ENCODE data around the gene ADAMTSL1.

ADAMTSL1 gene

GRCh38 chr9:18666986-18667772 lies 193.2 kb downstream of the ADAMTSL1 start:
- DNase-seq (ENCODE audit: low read depth): no peak

GRCh38 chr9:18668944-18669343 lies 195.0 kb downstream of the ADAMTSL1 start:
- no peak for DNase-seq (ENCODE audit: low read depth)

GRCh38 chr9:18672706-18673105 lies 198.8 kb downstream of the ADAMTSL1 start:
- no peak for DNase-seq (ENCODE audit: low read depth)

DNA sequence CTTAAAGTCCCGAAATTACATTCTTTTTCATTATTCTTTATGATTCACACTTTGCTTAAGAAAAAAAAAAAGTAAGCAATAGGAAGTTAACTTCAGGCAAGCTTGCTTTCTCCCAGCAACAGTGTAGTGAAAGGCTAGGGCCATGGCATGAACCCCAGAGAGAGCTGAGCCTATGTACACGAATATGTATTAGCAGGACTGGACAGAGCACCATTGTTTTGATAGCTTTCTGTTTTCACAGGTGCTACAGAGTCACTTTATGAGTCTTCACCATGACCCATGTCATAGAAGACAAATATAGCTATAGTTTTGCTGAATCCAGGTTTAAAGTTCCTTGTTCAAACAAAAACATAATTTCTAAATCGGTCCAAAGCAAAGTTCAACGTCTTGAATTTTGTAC lies 199.2 kb downstream of the ADAMTSL1 start:
- no peak for DNase-seq (ENCODE audit: low read depth)

DNA sequence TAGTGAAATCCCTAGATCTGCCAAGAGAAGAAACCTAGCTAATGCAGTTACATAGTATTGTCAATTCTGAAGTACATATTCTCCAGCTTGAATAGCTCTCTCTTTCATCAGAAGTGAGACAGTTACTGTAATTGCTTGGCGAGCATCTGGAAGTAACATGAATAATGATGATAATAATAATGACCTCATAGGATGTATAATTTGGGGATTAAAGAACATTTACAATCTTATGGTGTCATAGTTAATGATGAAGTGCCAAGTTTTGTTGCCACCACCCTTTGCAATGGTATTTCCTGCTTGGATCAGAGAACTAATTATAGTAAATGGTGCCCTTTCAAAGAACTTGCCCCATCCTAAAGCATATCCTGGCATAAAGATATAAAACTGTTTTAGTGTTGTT lies 201.4 kb downstream of the ADAMTSL1 start:
- no peak for DNase-seq (ENCODE audit: low read depth)

- DNase-seq (ENCODE audit: low read depth): no peak
These were observed 202.0 kb downstream of the ADAMTSL1 start for GRCh38 chr9:18675973-18676372.

- no peak for DNase-seq (ENCODE audit: low read depth)
These were observed 202.6 kb downstream of the ADAMTSL1 start for GRCh38 chr9:18676525-18676924.

GRCh38 chr9:18678821-18679590 lies 205.1 kb downstream of the ADAMTSL1 start:
- DNase-seq (ENCODE audit: low read depth): no peak

DNA sequence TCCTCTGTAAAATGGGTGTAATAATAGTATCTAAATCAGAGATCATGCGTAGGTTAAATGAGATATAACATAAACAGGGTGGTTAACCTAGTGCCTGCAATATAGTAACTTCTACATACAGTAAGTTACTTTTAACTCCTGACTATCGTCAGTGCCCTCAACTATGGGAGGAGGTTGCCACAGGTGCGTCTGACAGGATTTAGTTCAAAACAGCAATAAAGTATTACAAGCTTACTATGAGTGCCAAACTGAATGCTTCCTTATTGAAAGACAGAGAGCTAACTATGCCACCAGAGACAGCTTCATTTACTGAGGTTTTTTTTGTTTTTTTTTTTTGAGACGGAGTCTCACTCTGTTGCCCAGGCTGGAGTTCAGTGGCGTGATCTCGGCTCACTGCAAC lies 209.0 kb downstream of the ADAMTSL1 start:
- DNase-seq (ENCODE audit: low read depth): no peak

GRCh38 chr9:18683312-18683711 lies 209.4 kb downstream of the ADAMTSL1 start:
- DNase-seq (ENCODE audit: low read depth): no peak

DNA sequence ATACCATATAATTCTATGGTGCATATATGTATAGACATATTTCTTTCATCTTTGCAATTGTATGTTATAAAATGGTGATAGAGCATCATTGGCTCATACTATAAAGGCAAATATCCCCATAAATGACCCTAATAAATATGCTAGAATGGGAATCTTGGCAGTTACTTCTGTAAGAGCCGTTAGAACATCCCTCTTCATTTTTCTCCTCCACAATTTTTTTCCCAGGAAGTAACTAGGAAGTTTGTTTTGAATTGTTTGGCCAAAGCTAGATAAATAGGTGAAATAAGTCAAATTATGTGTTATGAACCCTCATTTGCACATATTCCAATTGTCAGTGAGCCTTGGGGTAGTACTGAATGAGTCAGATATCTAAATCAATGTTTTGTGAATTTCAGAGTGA lies 209.9 kb downstream of the ADAMTSL1 start:
- DNase-seq (ENCODE audit: low read depth): no peak

GRCh38 chr9:18684593-18685317 lies 210.8 kb downstream of the ADAMTSL1 start:
- no peak for DNase-seq (ENCODE audit: low read depth)

DNA sequence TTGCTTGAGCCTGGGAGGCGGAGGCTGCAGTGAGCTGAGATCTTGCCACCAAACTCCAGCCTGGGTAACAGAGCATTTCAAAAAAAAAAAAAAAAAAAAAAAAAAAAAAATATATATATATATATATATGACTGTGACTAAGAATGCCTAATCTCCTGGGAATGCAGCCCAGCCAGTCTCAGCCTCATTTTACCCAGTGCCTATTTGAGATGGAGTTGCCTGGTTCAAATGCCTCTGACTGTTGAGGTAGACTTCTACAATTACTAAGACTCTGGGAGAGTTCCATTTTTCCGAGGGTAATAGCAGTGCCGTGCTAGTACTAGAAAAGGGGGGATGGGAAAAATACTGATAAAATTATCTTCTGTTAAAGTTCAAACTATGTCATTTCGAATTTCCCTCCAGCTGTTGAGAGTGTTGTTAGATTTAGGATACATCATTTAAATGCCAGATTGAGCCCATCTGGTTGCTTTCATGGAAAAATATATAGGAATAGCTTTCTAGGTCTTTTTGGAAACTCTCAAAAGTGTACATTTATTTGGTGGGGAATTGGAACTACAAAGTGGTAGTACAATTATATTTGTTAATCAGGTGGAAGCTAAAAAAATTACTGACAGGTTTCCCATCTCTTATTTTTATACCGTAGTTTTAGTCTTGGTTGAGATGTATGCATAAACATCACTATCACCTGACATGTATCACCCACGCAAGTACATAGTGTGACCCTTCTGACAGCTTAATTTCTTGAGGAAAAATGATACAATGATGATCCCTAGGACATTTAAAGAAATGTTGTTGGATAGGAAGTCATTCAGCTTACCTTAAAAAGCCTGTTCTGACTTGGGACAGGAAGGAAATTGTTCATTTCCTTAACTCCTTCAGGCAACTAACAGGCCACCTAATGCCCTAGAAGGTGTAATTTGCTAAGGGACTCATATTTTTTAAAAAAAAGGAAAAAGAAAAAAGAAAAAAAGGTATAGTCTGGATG lies 214.9 kb downstream of the ADAMTSL1 start:
- DNase-seq (ENCODE audit: low read depth): no peak

DNA sequence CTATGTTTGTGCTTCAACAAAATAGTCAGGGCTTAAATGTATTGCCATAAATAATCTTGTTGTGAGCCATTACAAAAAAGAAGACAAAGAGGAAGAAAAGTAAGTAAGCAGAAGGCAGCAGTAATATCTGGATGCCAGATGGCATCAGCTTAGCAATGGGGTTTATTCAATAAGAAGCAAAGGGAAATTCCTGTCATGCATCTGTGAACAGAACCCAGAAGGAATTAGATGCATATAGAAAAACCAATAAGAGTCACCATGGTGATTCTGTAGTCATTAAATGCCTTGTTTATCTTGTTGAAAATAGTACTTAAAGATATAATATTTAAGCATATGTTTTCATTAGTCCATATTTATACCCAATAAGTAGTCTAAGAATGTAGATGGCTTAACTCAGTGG lies 216.0 kb downstream of the ADAMTSL1 start:
- DNase-seq (ENCODE audit: low read depth): no peak

DNA sequence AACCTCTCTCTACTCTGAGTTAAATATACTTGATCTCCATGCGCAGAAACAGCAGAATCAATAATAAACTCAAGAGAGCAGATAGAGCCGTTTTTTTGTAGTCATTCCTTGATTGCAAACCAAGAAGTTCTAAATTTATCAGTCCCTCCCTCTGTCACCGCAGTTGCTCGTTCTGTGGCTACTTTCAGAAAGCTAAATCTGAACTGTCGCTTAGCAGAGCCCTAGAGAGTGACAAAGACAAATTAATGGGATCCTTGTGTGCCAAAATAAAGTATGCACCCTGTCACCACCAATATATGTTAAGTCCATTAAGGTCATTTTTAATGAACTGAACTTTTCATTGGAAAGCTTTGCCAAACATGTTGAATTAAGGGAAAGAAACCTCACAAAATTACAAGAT lies 218.3 kb downstream of the ADAMTSL1 start:
- DNase-seq (ENCODE audit: low read depth): no peak

GRCh38 chr9:18692962-18693361 lies 219.0 kb downstream of the ADAMTSL1 start:
- no peak for DNase-seq (ENCODE audit: low read depth)

GRCh38 chr9:18694959-18695668 lies 221.2 kb downstream of the ADAMTSL1 start:
- DNase-seq (ENCODE audit: low read depth): no peak

- no peak for DNase-seq (ENCODE audit: low read depth)
These were observed 225.0 kb downstream of the ADAMTSL1 start for GRCh38 chr9:18698992-18699391.

- DNase-seq (ENCODE audit: low read depth): no peak
These were observed 225.8 kb downstream of the ADAMTSL1 start for GRCh38 chr9:18699764-18700163.

GRCh38 chr9:18700714-18701113 lies 226.8 kb downstream of the ADAMTSL1 start:
- no peak for DNase-seq (ENCODE audit: low read depth)
